PFSK-1 (cell line): ENCODE data around the gene ADO.

Experiments
- FOXP2 ChIP-seq: optimal IDR thresholded peaks from 2 replicates; pipeline ENCODE3; 2011; ENCODE audit warnings: borderline replicate concordance, control low read depth, inconsistent platforms; ENCODE audit not compliant: insufficient read depth; ENCODE audit errors: extremely low read length, extremely low read depth
- POLR2AphosphoS5 ChIP-seq: IDR thresholded peaks from 2 replicates; pipeline ENCODE4 v1.6.1; 2012; ENCODE audit warnings: low read depth, mild to moderate bottlenecking, control low read depth, low read length, moderate library complexity
- SIN3A ChIP-seq: IDR thresholded peaks from 2 replicates; pipeline ENCODE4 v1.6.1; 2012; ENCODE audit warnings: mild to moderate bottlenecking, low read length, moderate library complexity, borderline replicate concordance; ENCODE audit not compliant: insufficient read depth
- TAF1 ChIP-seq: IDR thresholded peaks from 2 replicates; pipeline ENCODE4 v1.6.1; 2012; ENCODE audit warnings: low read length, control low read depth, borderline replicate concordance; ENCODE audit not compliant: insufficient read depth
- TF ChIP-seq, protein P1 (sequence below), 2 experiments: IDR thresholded peaks; 2 replicates each; pipeline versions ENCODE4 v1.6.1 to v1.8.0; 2011 to 2012; ENCODE audit warnings: low read depth in 2 of 2, low read length in 2 of 2, control low read depth in 1 of 2, inconsistent platforms in 1 of 2, mild to moderate bottlenecking in 1 of 2, moderate library complexity in 1 of 2; ENCODE audit not compliant: insufficient read depth in 1 of 2

Gene ADO

DNA sequence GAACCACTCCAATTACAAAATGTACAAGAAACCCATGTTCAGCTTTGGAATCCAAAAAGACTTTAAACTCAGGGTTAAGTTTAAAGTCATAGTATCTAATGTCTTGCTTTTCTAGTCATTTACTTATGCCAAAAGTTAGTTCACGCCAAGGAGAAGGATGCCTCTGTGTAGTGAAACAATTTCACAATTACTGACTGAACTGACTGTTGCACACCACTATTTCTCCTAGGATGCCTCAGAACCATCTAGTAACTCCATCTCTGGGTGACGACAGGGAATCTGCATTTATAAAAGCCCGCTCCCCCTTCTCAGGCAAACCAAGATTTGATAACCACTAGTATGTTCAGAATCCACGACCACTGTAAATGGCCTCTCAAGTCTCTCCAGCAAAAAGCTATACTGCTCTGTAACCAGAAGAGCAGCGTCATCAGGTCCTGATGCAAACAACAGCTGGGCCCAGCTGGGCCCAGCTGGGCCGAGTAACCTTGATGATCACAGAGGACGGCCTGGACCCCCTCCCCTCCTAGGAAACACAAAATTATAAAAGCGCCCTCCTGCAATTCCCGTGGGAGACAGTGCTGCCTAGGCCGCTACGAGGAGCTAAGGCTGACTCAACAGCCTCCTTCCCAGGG lies 680 bp upstream of the ADO start:
- TF ChIP-seq TAF1 (no peak), FOXP2 (no peak), SIN3A (no peak), POLR2AphosphoS5 (no peak)
- TF ChIP-seq, protein P1, sequence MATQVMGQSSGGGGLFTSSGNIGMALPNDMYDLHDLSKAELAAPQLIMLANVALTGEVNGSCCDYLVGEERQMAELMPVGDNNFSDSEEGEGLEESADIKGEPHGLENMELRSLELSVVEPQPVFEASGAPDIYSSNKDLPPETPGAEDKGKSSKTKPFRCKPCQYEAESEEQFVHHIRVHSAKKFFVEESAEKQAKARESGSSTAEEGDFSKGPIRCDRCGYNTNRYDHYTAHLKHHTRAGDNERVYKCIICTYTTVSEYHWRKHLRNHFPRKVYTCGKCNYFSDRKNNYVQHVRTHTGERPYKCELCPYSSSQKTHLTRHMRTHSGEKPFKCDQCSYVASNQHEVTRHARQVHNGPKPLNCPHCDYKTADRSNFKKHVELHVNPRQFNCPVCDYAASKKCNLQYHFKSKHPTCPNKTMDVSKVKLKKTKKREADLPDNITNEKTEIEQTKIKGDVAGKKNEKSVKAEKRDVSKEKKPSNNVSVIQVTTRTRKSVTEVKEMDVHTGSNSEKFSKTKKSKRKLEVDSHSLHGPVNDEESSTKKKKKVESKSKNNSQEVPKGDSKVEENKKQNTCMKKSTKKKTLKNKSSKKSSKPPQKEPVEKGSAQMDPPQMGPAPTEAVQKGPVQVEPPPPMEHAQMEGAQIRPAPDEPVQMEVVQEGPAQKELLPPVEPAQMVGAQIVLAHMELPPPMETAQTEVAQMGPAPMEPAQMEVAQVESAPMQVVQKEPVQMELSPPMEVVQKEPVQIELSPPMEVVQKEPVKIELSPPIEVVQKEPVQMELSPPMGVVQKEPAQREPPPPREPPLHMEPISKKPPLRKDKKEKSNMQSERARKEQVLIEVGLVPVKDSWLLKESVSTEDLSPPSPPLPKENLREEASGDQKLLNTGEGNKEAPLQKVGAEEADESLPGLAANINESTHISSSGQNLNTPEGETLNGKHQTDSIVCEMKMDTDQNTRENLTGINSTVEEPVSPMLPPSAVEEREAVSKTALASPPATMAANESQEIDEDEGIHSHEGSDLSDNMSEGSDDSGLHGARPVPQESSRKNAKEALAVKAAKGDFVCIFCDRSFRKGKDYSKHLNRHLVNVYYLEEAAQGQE (IDR thresholded peaks at IDR 0.05; ENCODE audit: insufficient read depth in 1 of 2, low read depth in 2 of 2, low read length in 2 of 2): no peak

DNA sequence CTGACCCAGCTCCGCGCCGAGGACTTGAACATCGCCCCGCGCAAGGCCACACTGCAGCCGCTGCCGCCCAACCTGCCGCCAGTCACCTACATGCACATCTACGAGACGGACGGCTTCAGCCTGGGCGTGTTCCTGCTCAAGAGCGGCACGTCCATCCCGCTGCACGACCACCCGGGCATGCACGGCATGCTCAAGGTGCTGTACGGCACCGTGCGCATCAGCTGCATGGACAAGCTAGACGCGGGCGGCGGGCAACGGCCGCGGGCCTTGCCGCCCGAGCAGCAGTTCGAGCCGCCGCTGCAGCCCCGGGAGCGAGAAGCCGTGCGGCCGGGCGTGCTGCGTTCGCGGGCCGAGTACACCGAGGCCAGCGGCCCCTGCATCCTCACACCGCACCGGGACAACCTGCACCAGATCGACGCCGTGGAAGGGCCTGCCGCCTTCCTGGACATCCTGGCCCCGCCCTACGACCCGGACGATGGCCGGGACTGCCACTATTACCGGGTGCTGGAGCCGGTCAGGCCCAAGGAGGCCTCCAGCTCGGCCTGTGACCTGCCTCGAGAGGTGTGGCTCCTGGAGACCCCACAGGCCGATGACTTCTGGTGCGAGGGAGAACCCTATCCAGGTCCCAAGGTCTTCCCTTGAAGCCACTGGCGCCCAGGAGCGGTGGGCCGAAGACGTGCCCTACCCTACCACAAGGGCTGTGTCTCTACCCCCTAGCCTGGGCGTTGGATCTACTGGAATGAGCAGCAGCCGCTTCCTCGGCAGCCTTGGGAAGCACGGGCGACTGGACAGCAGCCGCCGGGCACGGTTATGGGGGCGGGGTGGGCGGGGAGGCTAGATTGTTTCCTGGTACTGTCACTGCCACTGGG lies 945 bp downstream of the ADO start:
- TF ChIP-seq SIN3A: peak; percentile 61; the same call in 1 of the 2 replicates
- TF ChIP-seq, protein P1 (IDR thresholded peaks at IDR 0.05; ENCODE audit: insufficient read depth in 1 of 2, low read depth in 2 of 2, low read length in 2 of 2): peak; percentile 72 to 87
- no peak for TF ChIP-seq TAF1

DNA sequence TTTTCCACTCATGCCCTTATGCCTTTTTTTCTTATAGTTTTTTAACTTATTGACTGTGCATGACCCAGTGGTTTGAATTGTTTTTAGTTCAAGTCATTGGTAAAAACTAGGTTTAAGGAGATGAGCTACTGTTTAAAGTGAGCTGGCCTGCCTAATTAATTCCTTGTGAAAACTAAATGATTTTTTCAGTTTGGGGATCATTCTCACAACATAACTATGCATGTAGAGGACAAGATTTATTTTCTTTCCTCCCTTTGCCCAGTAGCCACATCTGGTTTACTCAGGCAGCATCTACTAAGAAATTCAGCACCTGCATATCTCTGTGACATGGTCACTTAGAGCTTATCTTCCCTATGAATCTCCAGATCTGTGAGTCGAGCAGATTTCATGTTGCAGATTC lies 1.7 kb downstream of the ADO start:
- TF ChIP-seq, protein P1 (IDR thresholded peaks at IDR 0.05; ENCODE audit: insufficient read depth in 1 of 2, low read depth in 2 of 2, low read length in 2 of 2): no peak
- TF ChIP-seq FOXP2: no peak
- TF ChIP-seq TAF1: no peak
- no peak for TF ChIP-seq SIN3A

DNA sequence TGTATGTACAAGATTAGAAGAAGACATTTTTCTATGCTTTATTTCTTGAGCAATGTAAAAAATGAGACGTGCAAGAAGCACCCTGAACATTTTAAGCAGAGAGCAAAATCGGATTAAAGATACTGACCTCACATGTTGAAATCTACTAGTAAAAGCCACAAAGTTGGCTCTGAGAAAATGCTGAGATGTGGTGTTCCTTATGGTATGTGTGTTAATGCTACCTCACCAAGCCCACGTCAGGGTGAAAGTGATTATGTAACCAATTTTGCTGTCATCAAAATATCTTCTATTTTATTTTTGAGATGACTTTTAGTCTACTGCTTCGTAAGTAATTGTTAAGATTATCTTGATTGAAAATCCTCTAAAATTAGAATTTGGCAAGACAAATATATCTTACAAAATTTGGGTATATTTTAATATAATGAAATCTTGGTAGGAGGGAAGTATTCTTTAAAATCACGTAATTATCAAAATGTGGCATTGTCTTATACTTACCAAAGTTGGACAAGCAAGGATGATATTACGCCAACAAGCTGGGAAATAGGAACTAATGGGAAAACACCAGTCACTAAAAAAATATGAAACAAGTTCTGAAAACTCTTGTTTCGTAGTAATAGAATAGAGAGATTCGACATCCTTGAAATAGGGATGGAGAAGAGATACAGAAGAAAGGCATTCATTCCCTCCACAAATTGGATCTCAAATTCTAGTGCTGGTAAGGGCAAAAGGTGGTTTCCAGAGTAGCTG lies 5.8 kb downstream of the ADO start:
- TF ChIP-seq TAF1: no peak
- no peak for TF ChIP-seq SIN3A
- TF ChIP-seq, protein P1 (IDR thresholded peaks at IDR 0.05; ENCODE audit: insufficient read depth in 1 of 2, low read depth in 2 of 2, low read length in 2 of 2): no peak
- no peak for TF ChIP-seq POLR2AphosphoS5
- TF ChIP-seq FOXP2: no peak
